PFSK-1 (cell line): ENCODE data around the gene CTIF.

Experiments
- FOXP2 ChIP-seq: optimal IDR thresholded peaks from 2 replicates; pipeline ENCODE3; 2011; ENCODE audit warnings: borderline replicate concordance, control low read depth, inconsistent platforms; ENCODE audit not compliant: insufficient read depth; ENCODE audit errors: extremely low read length, extremely low read depth
- POLR2AphosphoS5 ChIP-seq: IDR thresholded peaks from 2 replicates; pipeline ENCODE4 v1.6.1; 2012; ENCODE audit warnings: low read depth, mild to moderate bottlenecking, control low read depth, low read length, moderate library complexity
- REST ChIP-seq, 2 experiments: IDR thresholded peaks; 2 replicates each; pipeline versions ENCODE4 v1.6.1 to v1.8.0; 2011 to 2012; ENCODE audit warnings: low read depth in 2 of 2, low read length in 2 of 2, control low read depth in 1 of 2, inconsistent platforms in 1 of 2, mild to moderate bottlenecking in 1 of 2, moderate library complexity in 1 of 2; ENCODE audit not compliant: insufficient read depth in 1 of 2
- SIN3A ChIP-seq: IDR thresholded peaks from 2 replicates; pipeline ENCODE4 v1.6.1; 2012; ENCODE audit warnings: mild to moderate bottlenecking, low read length, moderate library complexity, borderline replicate concordance; ENCODE audit not compliant: insufficient read depth
- TAF1 ChIP-seq: IDR thresholded peaks from 2 replicates; pipeline ENCODE4 v1.6.1; 2012; ENCODE audit warnings: low read length, control low read depth, borderline replicate concordance; ENCODE audit not compliant: insufficient read depth

CTIF gene

DNA sequence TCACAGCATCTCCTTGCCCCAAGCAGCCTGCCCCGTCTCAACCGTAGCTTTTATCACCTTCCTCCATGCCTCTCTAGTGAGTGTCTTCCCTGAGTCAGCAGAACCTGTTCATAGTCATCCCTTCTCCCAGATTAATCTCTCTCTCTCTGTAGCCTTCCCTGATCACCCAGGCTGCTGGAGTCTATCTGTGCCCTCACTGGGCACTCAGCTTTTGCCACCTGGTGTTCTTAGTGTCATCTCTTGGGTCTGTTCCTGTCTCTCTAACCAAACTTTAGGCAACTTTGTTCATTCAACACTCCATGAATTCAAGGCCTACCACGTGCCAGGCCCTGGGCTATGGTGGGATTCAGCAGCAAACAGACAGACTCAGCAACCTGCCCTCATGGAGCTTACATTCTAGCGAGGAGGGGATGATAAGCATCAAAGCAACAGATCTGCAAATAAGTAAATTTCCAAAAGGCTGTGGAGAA is 252.8 kb downstream of the CTIF start:
- no peak for TF ChIP-seq POLR2AphosphoS5
- no peak for TF ChIP-seq TAF1
- TF ChIP-seq FOXP2: no peak
- no peak for TF ChIP-seq REST (IDR thresholded peaks at IDR 0.05; ENCODE audit: insufficient read depth in 1 of 2, low read depth in 2 of 2, low read length in 2 of 2)
- no peak for TF ChIP-seq SIN3A

DNA sequence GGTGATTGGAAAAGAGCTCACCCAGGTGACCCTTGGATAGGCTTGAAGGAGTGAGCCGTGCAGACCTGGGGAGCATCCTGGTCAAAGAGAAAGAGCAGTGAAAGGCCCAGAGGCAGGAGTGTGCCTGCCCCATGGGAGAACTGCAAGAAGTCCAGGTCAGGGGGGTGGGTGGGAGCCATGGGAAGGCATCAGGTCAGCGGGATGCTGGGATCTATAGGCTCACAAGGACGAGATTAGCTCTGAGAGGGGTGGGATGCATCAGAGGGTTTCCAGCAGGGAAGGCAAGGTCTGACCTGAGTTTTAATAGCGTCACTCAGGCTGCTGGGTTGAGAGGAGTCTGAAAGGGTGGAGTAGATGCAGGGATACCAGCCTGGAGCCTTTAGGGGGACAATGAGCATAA is 253.3 kb downstream of the CTIF start:
- TF ChIP-seq TAF1 (no peak), POLR2AphosphoS5 (no peak), FOXP2 (no peak), REST (IDR thresholded peaks at IDR 0.05; ENCODE audit: insufficient read depth in 1 of 2, low read depth in 2 of 2, low read length in 2 of 2) (no peak), SIN3A (no peak)

DNA sequence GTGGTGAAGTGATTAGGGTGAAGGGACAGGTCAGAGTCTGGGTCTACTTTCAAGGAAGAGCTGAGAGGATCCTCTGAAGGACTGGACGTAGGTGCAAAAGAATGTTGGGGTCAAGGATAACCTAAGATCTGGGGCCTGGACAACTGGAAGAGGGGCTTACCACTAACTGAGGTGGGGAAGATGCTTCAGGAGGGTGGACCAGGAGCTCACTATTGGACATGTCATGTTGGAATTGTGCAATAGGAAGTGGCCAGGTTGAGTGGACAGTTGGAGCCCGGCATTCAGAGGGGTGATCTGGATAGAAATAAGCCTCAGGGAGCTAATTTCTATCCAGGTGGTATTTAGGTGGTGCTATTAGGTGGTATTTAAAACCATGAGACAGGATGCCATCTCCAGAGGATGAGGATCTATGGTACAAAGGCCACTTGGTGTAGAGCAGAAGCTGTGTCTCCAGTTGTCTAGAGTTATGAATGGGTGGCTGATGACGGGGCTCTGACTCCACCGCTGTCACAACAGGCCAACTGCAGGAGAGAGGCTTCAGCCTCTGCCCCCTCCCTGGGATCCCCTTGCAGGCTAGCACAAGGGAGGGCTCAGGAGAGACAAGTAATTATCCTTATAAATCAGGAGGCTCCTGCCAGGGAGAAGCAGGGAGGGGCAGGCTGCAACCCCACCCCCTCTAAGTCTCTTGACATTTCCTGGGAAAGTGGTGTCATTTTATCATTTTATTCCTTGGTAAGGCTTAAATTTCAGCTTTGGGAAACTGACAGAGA is 254.0 kb downstream of the CTIF start:
- TF ChIP-seq FOXP2 (no peak), SIN3A (no peak)

GRCh38 chr18:48794251-48794970 is 255.6 kb downstream of the CTIF start:
- TF ChIP-seq TAF1: no peak
- TF ChIP-seq SIN3A: no peak
- TF ChIP-seq REST (IDR thresholded peaks at IDR 0.05; ENCODE audit: insufficient read depth in 1 of 2, low read depth in 2 of 2, low read length in 2 of 2): no peak
- no peak for TF ChIP-seq FOXP2
- no peak for TF ChIP-seq POLR2AphosphoS5

DNA sequence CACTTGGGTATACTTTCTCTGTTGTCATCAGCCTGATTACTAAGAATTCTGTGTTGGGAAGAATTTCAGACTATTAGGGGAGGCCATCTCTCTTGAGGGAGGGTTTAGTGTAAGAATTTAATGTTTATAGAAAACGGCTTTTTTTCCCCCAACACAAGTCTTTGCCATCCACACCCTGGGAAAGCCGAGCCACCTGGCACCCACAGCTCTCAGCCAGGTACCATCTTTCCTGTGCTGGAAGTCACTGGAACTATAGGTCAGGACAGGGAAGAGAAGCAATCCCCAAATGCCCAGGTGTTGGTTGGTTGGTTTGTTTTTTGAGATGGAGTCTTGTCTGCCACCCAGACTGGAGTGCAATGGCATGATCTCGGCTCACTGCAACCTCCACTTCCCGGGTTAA is 256.9 kb downstream of the CTIF start:
- TF ChIP-seq FOXP2 (no peak), TAF1 (no peak), POLR2AphosphoS5 (no peak), REST (IDR thresholded peaks at IDR 0.05; ENCODE audit: insufficient read depth in 1 of 2, low read depth in 2 of 2, low read length in 2 of 2) (no peak), SIN3A (no peak)
